GM23248 (cell line): ENCODE measurements around the gene SMARCD3. TPM values are rescaled to one million over a fixed set of nuclear protein-coding genes. Genes with fewer than 3 reads are reported as not detected.

Experiments used
- DNase-seq: peaks from one replicate; pipeline ENCODE4 v3.0.0-alpha.2; 2015
- H2AFZ ChIP-seq: fragments of 200-600 bp; sonication (generic); 2 replicates; pipeline ENCODE4 v1.6.1; 2016; ENCODE audit warnings: antibody characterized with exemption
- H3F3A ChIP-seq: fragments of 200-600 bp; sonication (generic); 2 replicates; pipeline ENCODE4 v1.6.1; 2016; ENCODE audit warnings: mild to moderate bottlenecking, antibody characterized with exemption, mixed run types; ENCODE audit not compliant: insufficient read depth
- H3K27ac ChIP-seq: fragments of 200-600 bp; sonication (generic); 2 replicates; pipeline ENCODE4 v1.5.1; 2016; ENCODE audit warnings: mild to moderate bottlenecking
- H3K27me3 ChIP-seq: fragments of 200-600 bp; sonication (generic); replicated peaks from 2 replicates; pipeline ENCODE4 v1.6.1; 2016; ENCODE audit warnings: mild to moderate bottlenecking; ENCODE audit not compliant: insufficient read depth
- H3K36me3 ChIP-seq: fragments of 200-600 bp; sonication (generic); 2 replicates; pipeline ENCODE4 v1.6.1; 2016; ENCODE audit warnings: low read depth, mild to moderate bottlenecking
- H3K4me1 ChIP-seq: fragments of 200-600 bp; sonication (generic); 2 replicates; pipeline ENCODE4 v1.6.1; 2016; ENCODE audit warnings: mild to moderate bottlenecking; ENCODE audit not compliant: insufficient read depth
- H3K4me2 ChIP-seq: fragments of 200-600 bp; sonication (generic); one replicate; pipeline ENCODE4 v1.6.1; 2016; ENCODE audit warnings: mild to moderate bottlenecking; ENCODE audit not compliant: unreplicated experiment
- H3K4me3 ChIP-seq: fragments of 200-600 bp; sonication (generic); 2 replicates; pipeline ENCODE4 v1.5.1; 2016; ENCODE audit warnings: mild to moderate bottlenecking
- H3K79me2 ChIP-seq: fragments of 200-600 bp; sonication (generic); 2 replicates; pipeline ENCODE4 v1.6.1; 2016; ENCODE audit warnings: mild to moderate bottlenecking; ENCODE audit not compliant: insufficient read depth
- H3K9ac ChIP-seq: fragments of 200-600 bp; sonication (generic); 2 replicates; pipeline ENCODE4 v1.6.1; 2016; ENCODE audit warnings: mild to moderate bottlenecking
- H3K9me2 ChIP-seq: fragments of 200-600 bp; sonication (generic); 2 replicates; pipeline ENCODE4 v1.6.1; 2016; ENCODE audit warnings: mixed run types, mild to moderate bottlenecking, moderate library complexity; ENCODE audit not compliant: insufficient read depth
- H3K9me3 ChIP-seq: fragments of 200-600 bp; sonication (generic); one replicate; pipeline ENCODE4 v1.6.1; 2017; ENCODE audit warnings: low read depth
- H4K20me1 ChIP-seq: fragments of 200-600 bp; sonication (generic); 2 replicates; pipeline ENCODE4 v1.6.0; 2016; ENCODE audit not compliant: insufficient read depth
- EZH2 ChIP-seq: fragments of 200-600 bp; sonication (generic); IDR thresholded peaks from 2 replicates; pipeline ENCODE4 v1.6.1; 2018; ENCODE audit warnings: antibody characterized with exemption, mild to moderate bottlenecking; ENCODE audit not compliant: insufficient read depth, poor library complexity, severe bottlenecking
- EZH2phosphoT487 ChIP-seq: fragments of 200-600 bp; sonication (generic); IDR thresholded peaks from 2 replicates; pipeline ENCODE4 v1.6.1; 2018; ENCODE audit warnings: antibody characterized with exemption, moderate library complexity, mild to moderate bottlenecking, low read depth; ENCODE audit not compliant: insufficient read depth
- WGBS, 2 experiments: methylation state at CpG; one replicate each; pipeline ENCODE4 v1.1.6; 2015 to 2017; ENCODE audit warnings: low lambda C conversion rate in 2 of 2, low coverage in 1 of 2; ENCODE audit errors: missing lambda C conversion rate in 2 of 2; 5-methylcytosine and 5-hydroxymethylcytosine counted together
- in situ Hi-C: fragments of 300-500 bp; cut with MboI; formaldehyde crosslinking; loops from 2 replicates; pipeline ENCODE4 v1.15.0; 2020
- polyA plus RNA-seq: library from polyadenylated mRNA; unstranded; fragments of >200 nt; fragmentation: Nextera tagmentation; extraction: Ambion mirVana; gene quantifications from 2 replicates; pipeline ENCODE4 v1.2.1, GENCODE V29; 2016
- total RNA-seq: library from RNA; depleted of rRNA; stranded (reverse); fragments of >200 nt; shearing (Covaris generic); gene quantifications from 2 replicates; pipeline ENCODE4 v1.2.3, GENCODE V29; 2014

Gene SMARCD3
- total and polyA plus RNA-seq, 2 experiments from 2014 or later = 22.4 to 32.2 TPM

- H3K9me2 ChIP-seq = no peaks in the 10 kb centered on the region
- no peaks in the 10 kb centered on the region for H3K9me3 ChIP-seq
- H4K20me1 ChIP-seq = no peaks in the 10 kb centered on the region
- no peaks in the 10 kb centered on the region for H3K4me1 ChIP-seq
- no peak overlapping the region for H3K27ac ChIP-seq
- 33 to 38% methylated on average over 6 of the region's 6 CpGs for WGBS, 2 experiments
- no peaks in the 10 kb centered on the region for H3K79me2 ChIP-seq
- DNase-seq = no peak
- in situ Hi-C loops = no loop called here
- no peak overlapping the region for H3K4me3 ChIP-seq
- no peak overlapping the region for H3K9ac ChIP-seq
- H2AFZ ChIP-seq = no peak overlapping the region
- TF ChIP-seq EZH2 (no peak), EZH2phosphoT487 (no peak)
- H3F3A ChIP-seq = 0 out of 2 replicates have a peak, but pooled peaks cover 8% of the 10 kb centered on the region
- H3K27me3 ChIP-seq = peaks cover 19% of the 10 kb centered on the region
- H3K4me2 ChIP-seq = no peak overlapping the region
- H3K36me3 ChIP-seq = no peaks in the 10 kb centered on the region
Observed at GRCh38 chr7:151281686-151282085, 33.2 kb upstream of the SMARCD3 start.

DNA sequence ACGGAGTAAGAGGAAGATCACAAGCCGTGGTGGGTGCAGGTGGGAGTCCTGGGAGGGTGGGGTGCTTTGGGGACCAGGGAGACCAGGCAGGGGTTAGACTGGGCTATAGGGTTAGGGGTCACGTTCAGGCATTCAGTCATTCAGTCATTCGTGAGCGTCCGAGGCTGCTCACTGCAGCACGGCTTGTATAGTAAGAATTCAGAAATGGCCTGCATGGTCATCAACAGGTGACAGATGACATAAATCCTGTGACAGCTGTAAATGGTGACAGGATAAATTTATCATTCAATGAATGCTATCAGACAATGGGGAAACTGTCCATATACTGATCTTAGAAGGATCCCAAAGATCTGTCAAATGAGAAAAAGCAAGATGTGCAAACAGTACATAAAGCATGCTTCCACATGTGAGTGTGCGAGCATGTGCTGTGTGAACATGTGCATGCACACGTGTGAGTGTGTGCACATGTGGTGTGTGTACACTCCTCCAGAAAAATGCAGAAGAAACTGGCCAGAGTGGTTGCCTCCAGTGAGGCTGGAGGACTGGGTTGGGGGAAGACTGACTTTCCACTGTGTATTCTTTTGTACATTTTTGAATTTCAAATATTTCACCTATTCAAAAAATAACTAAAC lies 32.0 kb upstream of the SMARCD3 start:
- Histone ChIP-seq H3K27ac (no peak overlapping the region), H3K36me3 (no peaks in the 10 kb centered on the region), H4K20me1 (no peaks in the 10 kb centered on the region), H3K27me3 (peaks cover 9% of the 10 kb centered on the region), H3K4me1 (no peaks in the 10 kb centered on the region), H3K9me2 (no peaks in the 10 kb centered on the region), H3K9me3 (no peaks in the 10 kb centered on the region), H3K9ac (no peak overlapping the region), H3K4me2 (no peak overlapping the region), H3K4me3 (no peak overlapping the region), H2AFZ (no peak overlapping the region), H3K79me2 (no peaks in the 10 kb centered on the region), H3F3A (no peaks in the 10 kb centered on the region)
- DNase-seq = no peak
- TF ChIP-seq EZH2 = no peak
- no peak for TF ChIP-seq EZH2phosphoT487
- in situ Hi-C loops = no loop called here
- 61 to 68% methylated on average over 9 of the region's 9 CpGs for WGBS, 2 experiments

DNA sequence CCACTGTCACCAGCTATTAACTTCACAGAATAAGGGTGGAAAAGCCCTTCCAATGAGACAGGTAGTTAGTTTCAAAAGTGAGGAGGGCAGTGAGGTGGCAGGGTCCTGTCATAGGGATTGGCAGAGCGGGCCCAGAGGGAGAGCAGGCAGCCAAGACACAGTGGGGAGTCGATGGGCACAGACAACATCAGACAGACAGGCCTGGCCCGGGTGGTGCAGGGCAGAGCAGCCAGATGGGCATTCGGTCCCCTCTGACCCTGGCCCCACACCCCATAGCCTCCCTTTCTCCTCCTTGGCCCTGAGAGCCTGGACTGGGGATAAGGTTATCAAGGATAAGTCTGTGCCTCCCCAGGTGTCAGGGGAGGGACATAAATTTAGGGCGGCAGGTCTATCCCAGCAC lies 31.4 kb upstream of the SMARCD3 start:
- H3K9me3 ChIP-seq = no peaks in the 10 kb centered on the region
- no peak for DNase-seq
- no peak overlapping the region for H3K4me2 ChIP-seq
- no peaks in the 10 kb centered on the region for H3F3A ChIP-seq
- TF ChIP-seq EZH2phosphoT487 = no peak
- no peaks in the 10 kb centered on the region for H3K79me2 ChIP-seq
- WGBS, 2 experiments = 59 to 72% methylated on average over 5 of the region's 5 CpGs
- H3K4me1 ChIP-seq = no peaks in the 10 kb centered on the region
- no peak overlapping the region for H3K4me3 ChIP-seq
- in situ Hi-C loops = no loop called here
- H3K9me2 ChIP-seq = no peaks in the 10 kb centered on the region
- H3K36me3 ChIP-seq = no peaks in the 10 kb centered on the region
- H2AFZ ChIP-seq = no peak overlapping the region
- no peak overlapping the region for H3K9ac ChIP-seq
- no peak overlapping the region for H3K27ac ChIP-seq
- H4K20me1 ChIP-seq = no peaks in the 10 kb centered on the region
- H3K27me3 ChIP-seq = peaks cover 9% of the 10 kb centered on the region

DNA sequence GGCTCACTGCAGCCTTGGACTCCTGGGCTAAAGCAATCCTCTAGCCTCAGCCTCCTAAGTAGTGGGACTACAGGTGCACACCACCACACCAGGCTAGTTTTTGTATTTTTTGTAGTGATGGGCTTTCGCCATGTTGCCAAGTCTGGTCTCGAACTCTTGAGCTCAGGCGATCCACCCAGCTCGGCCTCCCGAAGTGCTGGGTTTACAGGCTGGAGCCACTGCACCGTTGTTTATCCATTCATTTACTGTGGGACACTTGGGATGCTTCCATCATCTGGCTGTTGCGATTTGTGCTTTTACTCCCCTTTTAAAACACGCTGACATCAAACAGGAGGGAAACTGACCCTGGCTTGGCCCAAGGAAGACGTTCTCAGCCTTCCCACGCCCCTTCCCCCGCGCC lies 30.5 kb upstream of the SMARCD3 start:
- H2AFZ ChIP-seq = no peak overlapping the region
- DNase-seq = no peak
- H3K27me3 ChIP-seq = peaks cover 3% of the 10 kb centered on the region
- H3K36me3 ChIP-seq = no peaks in the 10 kb centered on the region
- 68 to 76% methylated on average over 12 of the region's 12 CpGs for WGBS, 2 experiments
- H3F3A ChIP-seq = no peaks in the 10 kb centered on the region
- H3K9me3 ChIP-seq = no peaks in the 10 kb centered on the region
- in situ Hi-C loops = no loop called here
- no peaks in the 10 kb centered on the region for H4K20me1 ChIP-seq
- no peak overlapping the region for H3K4me3 ChIP-seq
- H3K9me2 ChIP-seq = no peaks in the 10 kb centered on the region
- H3K4me2 ChIP-seq = no peak overlapping the region
- H3K79me2 ChIP-seq = no peaks in the 10 kb centered on the region
- TF ChIP-seq EZH2phosphoT487 = no peak
- TF ChIP-seq EZH2 = no peak
- no peak overlapping the region for H3K27ac ChIP-seq
- H3K9ac ChIP-seq = no peak overlapping the region
- no peaks in the 10 kb centered on the region for H3K4me1 ChIP-seq

- TF ChIP-seq EZH2phosphoT487 (no peak), EZH2 (no peak)
- H3K79me2 ChIP-seq = no peaks in the 10 kb centered on the region
- no peaks in the 10 kb centered on the region for H3K36me3 ChIP-seq
- no peaks in the 10 kb centered on the region for H4K20me1 ChIP-seq
- H3K4me2 ChIP-seq = peak overlapping the region; percentile 55
- no peak overlapping the region for H3K27ac ChIP-seq
- no peak for DNase-seq
- no peaks in the 10 kb centered on the region for H3K4me1 ChIP-seq
- no peaks in the 10 kb centered on the region; the same call in 1 of the 2 replicates for H3K27me3 ChIP-seq
- H3F3A ChIP-seq = no peaks in the 10 kb centered on the region
- no peak overlapping the region for H3K4me3 ChIP-seq
- no peaks in the 10 kb centered on the region for H3K9me2 ChIP-seq
- peak overlapping the region; percentile 82 for H2AFZ ChIP-seq
- 71 to 72% methylated on average over 8 of the region's 8 CpGs for WGBS, 2 experiments
- no peaks in the 10 kb centered on the region for H3K9me3 ChIP-seq
- in situ Hi-C loops = no loop called here
- H3K9ac ChIP-seq = peak overlapping the region; percentile 39; the same call in 1 of the 2 replicates
Observed at GRCh38 chr7:151277631-151278030, 29.1 kb upstream of the SMARCD3 start.
